CD4-positive, alpha-beta T cell treated with Interleukin-15 for 4 hours (primary cell): Measurements from ENCODE around the gene HSPA5.

Experiments used
- DNase-seq: peaks from one replicate; pipeline ENCODE4 v3.0.0-alpha.2; 2020; ENCODE audit warnings: low spot score

The HSPA5 gene

GRCh38 chr9:125189361-125190289 is 51.5 kb downstream of the HSPA5 start, which contains the start of gene PPP6C:
Gene PPP6C, minus strand, starts transcription at chr9:125189803. Its CDS starts 85 bp downstream, at chr9:125189718.
- DNase-seq = peak; percentile 96

GRCh38 chr9:125189011-125189360 is 52.2 kb downstream of the HSPA5 start:
- peak; percentile 12 for DNase-seq
